SU-DHL-6 (cell line): ENCODE results near the gene CYP26B1.

ENCODE experiments used
- EZH2phosphoT487 ChIP-seq: fragments of 200-600 bp; sonication (generic), shearing (Covaris generic); conservative IDR thresholded peaks from 2 replicates; pipeline ENCODE4 v1.6.1; 2018; ENCODE audit warnings: mild to moderate bottlenecking, antibody characterized with exemption, low read length, moderate library complexity, mixed read lengths
- TF ChIP-seq, protein P1 (sequence below): fragments of 200-600 bp; sonication (generic); IDR thresholded peaks from one replicate; pipeline ENCODE4 v1.5.1; 2017; ENCODE audit warnings: antibody characterized with exemption, mild to moderate bottlenecking, low read length, moderate library complexity; ENCODE audit not compliant: insufficient read depth, poor library complexity, severe bottlenecking

DNA sequence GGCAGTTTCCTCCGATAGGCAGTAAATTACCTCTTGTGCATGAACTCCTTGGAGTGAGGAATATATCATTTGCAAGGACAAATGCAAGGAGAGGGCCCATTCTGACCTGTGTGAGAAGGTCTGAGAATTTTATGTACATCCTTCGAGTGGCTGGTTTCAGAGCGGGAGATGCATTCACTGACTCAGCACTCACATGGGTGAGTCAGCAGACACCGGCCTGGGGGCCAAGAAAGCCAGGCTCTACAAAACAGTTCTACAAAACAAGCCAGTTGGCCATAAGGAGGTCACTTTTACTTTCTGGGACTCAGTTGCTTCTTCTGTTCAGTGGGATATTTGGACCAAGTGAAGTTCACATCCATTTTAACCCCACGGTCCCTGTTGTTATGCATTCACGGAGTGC lies 35.3 kb downstream of the CYP26B1 start:
- TF ChIP-seq, protein P1, sequence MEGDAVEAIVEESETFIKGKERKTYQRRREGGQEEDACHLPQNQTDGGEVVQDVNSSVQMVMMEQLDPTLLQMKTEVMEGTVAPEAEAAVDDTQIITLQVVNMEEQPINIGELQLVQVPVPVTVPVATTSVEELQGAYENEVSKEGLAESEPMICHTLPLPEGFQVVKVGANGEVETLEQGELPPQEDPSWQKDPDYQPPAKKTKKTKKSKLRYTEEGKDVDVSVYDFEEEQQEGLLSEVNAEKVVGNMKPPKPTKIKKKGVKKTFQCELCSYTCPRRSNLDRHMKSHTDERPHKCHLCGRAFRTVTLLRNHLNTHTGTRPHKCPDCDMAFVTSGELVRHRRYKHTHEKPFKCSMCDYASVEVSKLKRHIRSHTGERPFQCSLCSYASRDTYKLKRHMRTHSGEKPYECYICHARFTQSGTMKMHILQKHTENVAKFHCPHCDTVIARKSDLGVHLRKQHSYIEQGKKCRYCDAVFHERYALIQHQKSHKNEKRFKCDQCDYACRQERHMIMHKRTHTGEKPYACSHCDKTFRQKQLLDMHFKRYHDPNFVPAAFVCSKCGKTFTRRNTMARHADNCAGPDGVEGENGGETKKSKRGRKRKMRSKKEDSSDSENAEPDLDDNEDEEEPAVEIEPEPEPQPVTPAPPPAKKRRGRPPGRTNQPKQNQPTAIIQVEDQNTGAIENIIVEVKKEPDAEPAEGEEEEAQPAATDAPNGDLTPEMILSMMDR: no peak
- TF ChIP-seq EZH2phosphoT487: no peak
